Mucosa of gallbladder (tissue), 1 donor: ENCODE measurements around the gene LIPC. TPM values are rescaled to one million over a fixed set of nuclear protein-coding genes. Genes with fewer than 3 reads are reported as not detected.

Experiments used
- DNase-seq: peaks from one replicate; pipeline ENCODE4 v3.0.0-alpha.2; 2020; ENCODE audit warnings: low spot score
- total RNA-seq: library from RNA; stranded (reverse); gene quantifications from one replicate; pipeline ENCODE4 v1.2.1, GENCODE V29; 2021
- donor health status: DM: no; HTN: no; CAD: no.

LIPC gene
- total RNA-seq, 1 donor from 2014 or later, result 0.58 TPM

DNA sequence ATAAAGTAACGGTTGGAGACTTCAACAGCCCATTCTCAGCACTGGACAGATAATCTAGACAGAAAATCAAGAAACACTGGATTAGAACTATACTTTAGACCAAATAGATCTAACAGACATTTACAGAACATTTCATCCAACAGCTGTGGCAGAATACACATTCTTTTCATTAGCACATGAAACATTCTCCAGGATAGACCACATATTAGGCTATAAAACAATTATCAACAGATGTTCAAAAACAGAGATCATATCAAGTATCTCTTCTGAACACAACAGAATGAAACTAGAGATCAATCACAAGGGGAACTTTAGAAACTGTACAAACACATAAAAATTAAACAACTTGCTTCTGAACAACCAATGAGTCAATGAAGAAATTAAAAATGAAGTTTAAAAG is 184.4 kb downstream of the LIPC start:
- no peak for DNase-seq
